Measurements from ENCODE around the gene FAM184A. TPM values are rescaled to one million over a fixed set of nuclear protein-coding genes. Genes with fewer than 3 reads are reported as not detected.

The FAM184A gene
- total RNA-seq, 2 donors from 2014 or later: 6.5 to 9.9 TPM

DNA sequence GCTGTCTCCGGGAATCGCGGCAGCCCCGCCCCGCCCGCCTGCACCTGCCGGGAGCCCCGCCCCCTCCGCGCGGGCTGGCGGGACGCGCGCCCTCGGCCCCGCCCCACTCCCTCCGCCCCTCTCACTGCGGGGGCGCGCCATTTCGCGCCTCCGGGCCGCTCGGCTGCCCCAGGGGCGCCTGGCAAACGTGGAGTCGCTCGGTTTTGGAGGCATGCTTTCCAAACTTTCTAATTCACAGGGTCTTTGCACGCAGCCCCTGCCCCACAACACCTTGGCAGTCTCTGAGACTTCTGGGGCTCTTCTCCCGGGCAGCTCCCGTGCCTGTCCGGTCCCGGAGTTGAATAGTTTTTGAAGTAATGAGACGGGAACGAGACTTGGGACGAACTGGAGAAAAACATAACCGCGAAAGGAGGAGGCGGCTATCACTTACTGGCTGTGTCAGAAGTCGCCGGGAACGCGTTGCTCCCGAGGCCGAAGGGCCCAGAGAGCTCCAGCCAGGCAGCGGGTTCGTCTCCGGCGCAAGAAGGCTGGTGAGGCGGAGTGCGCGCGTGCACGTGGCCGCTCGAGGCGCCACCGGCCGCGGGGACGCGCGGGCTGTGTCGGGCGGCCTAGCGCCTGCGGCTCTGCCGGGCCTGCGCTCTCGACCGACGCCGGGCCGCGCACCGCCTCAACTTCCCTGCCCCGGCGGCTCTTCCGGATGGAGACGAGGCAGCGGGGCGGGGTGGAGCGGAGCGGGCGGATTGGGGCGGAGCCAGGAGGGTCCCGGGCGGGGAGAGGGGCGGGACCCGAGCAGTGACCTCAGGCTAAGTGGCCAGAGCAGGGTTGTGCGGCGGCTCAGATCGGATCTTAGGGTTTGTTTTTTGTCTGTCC, 143.8 kb downstream of the FAM184A start, which contains the start of gene MCM9:
MCM9 (minus strand) TSS at position 699 of the 870 bp plus-strand sequence. CDS start 3,436 bp downstream, outside the sequence.
- intact Hi-C loops (cut with DNase I): no loop called here
- Histone ChIP-seq H3K4me3 (peak within 1 kb of the TSS; percentile 47 to 58), H3K4me1 (peaks cover 23% of the 10 kb centered on the region), H3K27me3 (no peaks in the 10 kb centered on the region), H3K9me3 (no peaks in the 10 kb centered on the region), H3K27ac (peak within 1 kb of the TSS; percentile 88 to 98 (median 94)), H3K36me3 (replicated peaks in 1 of 2; ENCODE audit: insufficient read depth in 1 of 2, low read depth in 2 of 2) (peaks cover 0 to 4% of the 10 kb centered on the region in 2 donors)
- ATAC-seq (peak; percentile 95), DNase-seq (peak; percentile 91 to 94 (median 93))
- 0% methylated on average over 43 to 78 of the region's 95 CpGs for WGBS, 2 donors
- TF ChIP-seq, protein P1, sequence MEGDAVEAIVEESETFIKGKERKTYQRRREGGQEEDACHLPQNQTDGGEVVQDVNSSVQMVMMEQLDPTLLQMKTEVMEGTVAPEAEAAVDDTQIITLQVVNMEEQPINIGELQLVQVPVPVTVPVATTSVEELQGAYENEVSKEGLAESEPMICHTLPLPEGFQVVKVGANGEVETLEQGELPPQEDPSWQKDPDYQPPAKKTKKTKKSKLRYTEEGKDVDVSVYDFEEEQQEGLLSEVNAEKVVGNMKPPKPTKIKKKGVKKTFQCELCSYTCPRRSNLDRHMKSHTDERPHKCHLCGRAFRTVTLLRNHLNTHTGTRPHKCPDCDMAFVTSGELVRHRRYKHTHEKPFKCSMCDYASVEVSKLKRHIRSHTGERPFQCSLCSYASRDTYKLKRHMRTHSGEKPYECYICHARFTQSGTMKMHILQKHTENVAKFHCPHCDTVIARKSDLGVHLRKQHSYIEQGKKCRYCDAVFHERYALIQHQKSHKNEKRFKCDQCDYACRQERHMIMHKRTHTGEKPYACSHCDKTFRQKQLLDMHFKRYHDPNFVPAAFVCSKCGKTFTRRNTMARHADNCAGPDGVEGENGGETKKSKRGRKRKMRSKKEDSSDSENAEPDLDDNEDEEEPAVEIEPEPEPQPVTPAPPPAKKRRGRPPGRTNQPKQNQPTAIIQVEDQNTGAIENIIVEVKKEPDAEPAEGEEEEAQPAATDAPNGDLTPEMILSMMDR (IDR thresholded peaks at IDR 0.05): peak in 1 of 7 experiments; percentile 8
- peak; percentile 64 to 77 (median 72) for TF ChIP-seq POLR2A (IDR thresholded peaks at IDR 0.05)

- intact Hi-C loops (cut with DNase I): no loop called here
- 4 to 5% methylated on average over 8 of the region's 8 CpGs for WGBS, 2 donors
- Histone ChIP-seq H3K36me3 (replicated peaks in 1 of 2; ENCODE audit: insufficient read depth in 1 of 2, low read depth in 2 of 2) (peaks cover 0 to 6% of the 10 kb centered on the region in 2 donors), H3K9me3 (no peaks in the 10 kb centered on the region), H3K27me3 (no peaks in the 10 kb centered on the region), H3K4me1 (peaks cover 23% of the 10 kb centered on the region), H3K4me3 (peak overlapping the region in 1 of 2 donors; percentile 58), H3K27ac (peak overlapping the region in 3 of 4 donors; percentile 88 to 98 (median 98))
- no peak for TF ChIP-seq POLR2A (IDR thresholded peaks at IDR 0.05)
- TF ChIP-seq, protein P1 (IDR thresholded peaks at IDR 0.05): no peak
- ATAC-seq (no peak), DNase-seq (no peak)
These were observed 144.5 kb downstream of the FAM184A start for GRCh38 chr6:118933855-118934460.

DNA sequence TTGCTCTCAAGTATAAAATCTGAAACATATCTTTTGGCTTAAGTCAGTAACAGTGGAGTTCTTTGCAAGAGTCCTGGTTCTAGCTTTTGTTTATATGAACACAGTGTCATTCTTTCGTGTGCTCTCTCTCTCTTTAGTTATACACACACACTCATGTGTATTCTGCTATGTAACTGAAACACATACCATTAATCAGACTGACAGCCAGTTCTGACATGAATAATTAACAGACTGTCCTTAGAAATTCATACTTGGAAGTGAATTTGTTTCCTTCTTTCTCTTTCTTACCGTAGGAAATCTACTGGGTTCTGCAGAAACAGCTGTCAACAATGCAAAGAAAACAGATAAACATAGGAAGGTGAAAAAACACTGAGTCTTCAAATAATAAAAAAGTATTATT, 146.0 kb downstream of the FAM184A start:
- Histone ChIP-seq H3K4me1 (peaks cover 23% of the 10 kb centered on the region), H3K27me3 (no peaks in the 10 kb centered on the region), H3K27ac (peak overlapping the region in 1 of 4 donors; percentile 43), H3K4me3 (no peak overlapping the region), H3K36me3 (replicated peaks in 1 of 2; ENCODE audit: insufficient read depth in 1 of 2, low read depth in 2 of 2) (peaks cover 0 to 11% of the 10 kb centered on the region in 2 donors), H3K9me3 (no peaks in the 10 kb centered on the region)
- DNase-seq: no peak
- intact Hi-C loops (cut with DNase I): no loop called here
- no peak for ATAC-seq
- TF ChIP-seq POLR2A (IDR thresholded peaks at IDR 0.05): no peak
- TF ChIP-seq, protein P1 (IDR thresholded peaks at IDR 0.05): no peak
- 15 to 23% methylated on average over 2 of the region's 2 CpGs for WGBS, 2 donors

DNA sequence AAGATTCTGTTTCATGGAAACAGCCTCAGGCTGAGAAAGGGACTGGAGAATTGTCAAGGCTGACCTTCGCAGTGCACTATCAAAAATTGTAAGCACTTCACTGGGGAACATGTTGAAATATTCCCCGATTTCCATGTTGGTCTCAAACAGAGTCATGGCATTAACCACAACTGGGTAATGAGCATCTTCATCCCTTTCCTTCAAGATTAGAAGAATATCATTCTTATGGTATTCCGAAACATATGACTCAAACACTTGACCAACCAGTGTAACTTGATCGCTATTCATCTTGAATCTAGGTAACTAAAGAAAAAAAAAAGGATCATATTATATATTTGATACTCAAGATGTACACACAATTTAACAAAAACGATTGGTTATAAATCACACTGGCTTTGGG, 147.0 kb downstream of the FAM184A start:
- intact Hi-C loops (cut with DNase I): no loop called here
- no peak overlapping the region for H3K4me3 ChIP-seq
- ATAC-seq: no peak
- TF ChIP-seq POLR2A (IDR thresholded peaks at IDR 0.05): no peak
- TF ChIP-seq, protein P1 (IDR thresholded peaks at IDR 0.05): no peak
- WGBS, 2 donors: 83 to 87% methylated on average over 5 of the region's 5 CpGs
- H3K27me3 ChIP-seq: no peaks in the 10 kb centered on the region
- H3K9me3 ChIP-seq: no peaks in the 10 kb centered on the region
- H3K36me3 ChIP-seq (replicated peaks in 1 of 2; ENCODE audit: insufficient read depth in 1 of 2, low read depth in 2 of 2): peaks cover 0 to 11% of the 10 kb centered on the region in 2 donors
- no peak overlapping the region for H3K27ac ChIP-seq
- DNase-seq: no peak
- peaks cover 23% of the 10 kb centered on the region for H3K4me1 ChIP-seq
